ENCODE measurements around the gene RHOA.

Gene RHOA

GRCh38 chr3:49310677-49311076, 101.1 kb downstream of the RHOA start:
- intact Hi-C loops (cut with micrococcal nuclease), result loop anchor here (10.0 kb wide), 1 partner anchor 64 kb away; no protein-coding TSS in a partner anchor
- Mint-ChIP-seq H3K36me3 (ENCODE audit: low read depth) (peaks cover 93% of the 10 kb centered on the region), H3K4me3 (no peak overlapping the region), H3K27me3 (no peaks in the 10 kb centered on the region), H3K9me3 (no peaks in the 10 kb centered on the region), H3K4me1 (ENCODE audit: low read depth) (peaks cover 6% of the 10 kb centered on the region), H3K27ac (no peak overlapping the region)

Measured in dendritic cell treated with granulocyte-macrophage colony-stimulating factor and Interleukin-4, amounts not matched to agents 40 ng/mL and 50 ng/mL, for 4 days (primary cell).